ENCODE results near the gene CKLF.

DNA sequence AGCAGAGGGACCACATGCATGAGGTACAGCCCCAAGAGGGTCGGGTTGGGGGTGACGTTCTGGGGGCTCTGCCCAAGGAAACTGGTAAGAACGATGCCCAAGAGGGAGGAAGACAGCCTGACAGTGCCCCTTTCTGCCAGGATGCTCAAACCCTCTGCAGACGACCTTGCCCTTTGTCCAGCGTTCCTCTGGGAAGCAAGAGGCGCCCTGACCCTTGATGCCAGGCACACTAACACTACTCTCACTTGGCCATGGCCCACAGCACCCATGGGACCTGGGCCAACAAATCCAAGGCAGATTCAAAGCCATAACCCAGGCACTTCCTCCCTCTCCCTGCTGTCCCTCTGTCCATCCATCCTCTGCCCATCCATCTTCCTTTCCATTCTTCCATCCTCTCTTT, 22.9 kb upstream of the CKLF start:
- TF ChIP-seq, protein P1, sequence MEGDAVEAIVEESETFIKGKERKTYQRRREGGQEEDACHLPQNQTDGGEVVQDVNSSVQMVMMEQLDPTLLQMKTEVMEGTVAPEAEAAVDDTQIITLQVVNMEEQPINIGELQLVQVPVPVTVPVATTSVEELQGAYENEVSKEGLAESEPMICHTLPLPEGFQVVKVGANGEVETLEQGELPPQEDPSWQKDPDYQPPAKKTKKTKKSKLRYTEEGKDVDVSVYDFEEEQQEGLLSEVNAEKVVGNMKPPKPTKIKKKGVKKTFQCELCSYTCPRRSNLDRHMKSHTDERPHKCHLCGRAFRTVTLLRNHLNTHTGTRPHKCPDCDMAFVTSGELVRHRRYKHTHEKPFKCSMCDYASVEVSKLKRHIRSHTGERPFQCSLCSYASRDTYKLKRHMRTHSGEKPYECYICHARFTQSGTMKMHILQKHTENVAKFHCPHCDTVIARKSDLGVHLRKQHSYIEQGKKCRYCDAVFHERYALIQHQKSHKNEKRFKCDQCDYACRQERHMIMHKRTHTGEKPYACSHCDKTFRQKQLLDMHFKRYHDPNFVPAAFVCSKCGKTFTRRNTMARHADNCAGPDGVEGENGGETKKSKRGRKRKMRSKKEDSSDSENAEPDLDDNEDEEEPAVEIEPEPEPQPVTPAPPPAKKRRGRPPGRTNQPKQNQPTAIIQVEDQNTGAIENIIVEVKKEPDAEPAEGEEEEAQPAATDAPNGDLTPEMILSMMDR (IDR thresholded peaks at IDR 0.05) = no peak
- no peak for TF ChIP-seq TEAD4 (IDR thresholded peaks at IDR 0.05; ENCODE audit: borderline replicate concordance, insufficient read depth)
- TF ChIP-seq FOXM1 (IDR thresholded peaks at IDR 0.05; ENCODE audit: low read depth) = no peak
- no peak for TF ChIP-seq SIN3A (IDR thresholded peaks at IDR 0.05; ENCODE audit: borderline replicate concordance, low read depth, low read length)
- TF ChIP-seq MXI1 (IDR thresholded peaks at IDR 0.05; ENCODE audit: low read depth, low read length) = no peak
- TF ChIP-seq TAF1 (IDR thresholded peaks at IDR 0.05; ENCODE audit: borderline replicate concordance, low read depth, low read length) = no peak
- TF ChIP-seq EZH2phosphoT487 (IDR thresholded peaks at IDR 0.05; ENCODE audit: borderline replicate concordance, low read depth) = no peak
- no peak for TF ChIP-seq RXRA (IDR thresholded peaks at IDR 0.05; ENCODE audit: borderline replicate concordance, low read depth)
- no peak for TF ChIP-seq FOXJ3 (CRISPR knock-in tag; IDR thresholded peaks at IDR 0.05)
- TF ChIP-seq, protein P2, sequence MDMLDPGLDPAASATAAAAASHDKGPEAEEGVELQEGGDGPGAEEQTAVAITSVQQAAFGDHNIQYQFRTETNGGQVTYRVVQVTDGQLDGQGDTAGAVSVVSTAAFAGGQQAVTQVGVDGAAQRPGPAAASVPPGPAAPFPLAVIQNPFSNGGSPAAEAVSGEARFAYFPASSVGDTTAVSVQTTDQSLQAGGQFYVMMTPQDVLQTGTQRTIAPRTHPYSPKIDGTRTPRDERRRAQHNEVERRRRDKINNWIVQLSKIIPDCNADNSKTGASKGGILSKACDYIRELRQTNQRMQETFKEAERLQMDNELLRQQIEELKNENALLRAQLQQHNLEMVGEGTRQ (IDR thresholded peaks at IDR 0.05; ENCODE audit: borderline replicate concordance, low read depth, low read length) = no peak
- TF ChIP-seq, protein P3, sequence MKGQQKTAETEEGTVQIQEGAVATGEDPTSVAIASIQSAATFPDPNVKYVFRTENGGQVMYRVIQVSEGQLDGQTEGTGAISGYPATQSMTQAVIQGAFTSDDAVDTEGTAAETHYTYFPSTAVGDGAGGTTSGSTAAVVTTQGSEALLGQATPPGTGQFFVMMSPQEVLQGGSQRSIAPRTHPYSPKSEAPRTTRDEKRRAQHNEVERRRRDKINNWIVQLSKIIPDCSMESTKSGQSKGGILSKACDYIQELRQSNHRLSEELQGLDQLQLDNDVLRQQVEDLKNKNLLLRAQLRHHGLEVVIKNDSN (IDR thresholded peaks at IDR 0.05; ENCODE audit: borderline replicate concordance, low read depth) = no peak
- no peak for TF ChIP-seq NFIC (IDR thresholded peaks at IDR 0.05; ENCODE audit: borderline replicate concordance)
- TF ChIP-seq GATA2 (CRISPR knock-in tag; IDR thresholded peaks at IDR 0.05) = no peak
- TF ChIP-seq, protein P4, sequence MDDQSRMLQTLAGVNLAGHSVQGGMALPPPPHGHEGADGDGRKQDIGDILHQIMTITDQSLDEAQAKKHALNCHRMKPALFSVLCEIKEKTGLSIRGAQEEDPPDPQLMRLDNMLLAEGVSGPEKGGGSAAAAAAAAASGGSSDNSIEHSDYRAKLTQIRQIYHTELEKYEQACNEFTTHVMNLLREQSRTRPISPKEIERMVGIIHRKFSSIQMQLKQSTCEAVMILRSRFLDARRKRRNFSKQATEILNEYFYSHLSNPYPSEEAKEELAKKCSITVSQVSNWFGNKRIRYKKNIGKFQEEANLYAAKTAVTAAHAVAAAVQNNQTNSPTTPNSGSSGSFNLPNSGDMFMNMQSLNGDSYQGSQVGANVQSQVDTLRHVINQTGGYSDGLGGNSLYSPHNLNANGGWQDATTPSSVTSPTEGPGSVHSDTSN (IDR thresholded peaks at IDR 0.05) = no peak

Data from SK-N-SH (cell line).